Lower leg skin (tissue), 4 donors: ENCODE data around the gene IRX4. TPM values are rescaled to one million over a fixed set of nuclear protein-coding genes. Genes with fewer than 3 reads are reported as not detected.

Source experiments
- DNase-seq, 2 donors: peaks; one replicate each; pipeline ENCODE4 v3.0.0-alpha.2; 2019; ENCODE audit warnings: low spot score in 2 of 2
- H3K4me3 ChIP-seq: fragments of 200-600 bp; sonication (generic); 2 replicates; pipeline ENCODE4 v1.5.1; 2017; ENCODE audit warnings: mild to moderate bottlenecking, low read depth; ENCODE audit not compliant: poor library complexity, severe bottlenecking
- CTCF ChIP-seq, 3 donors: fragments of 450-650 bp; IDR thresholded peaks; one replicate each; pipeline ENCODE4 v1.5.1; 2016; ENCODE audit warnings: antibody characterized with exemption in 3 of 3, mild to moderate bottlenecking in 3 of 3, moderate library complexity in 2 of 3
- POLR2A ChIP-seq, 2 donors: fragments of 450-650 bp; IDR thresholded peaks; one replicate each; pipeline ENCODE4 v1.6.1; 2016 to 2017; ENCODE audit warnings: antibody characterized with exemption in 2 of 2, mild to moderate bottlenecking in 1 of 2, moderate library complexity in 1 of 2
- WGBS, 2 donors: methylation state at CpG; one replicate each; pipeline ENCODE4 v1.1.5; 2018; 5-methylcytosine and 5-hydroxymethylcytosine counted together
- intact Hi-C: fragments of 100-400 bp; cut with DNase I; formaldehyde crosslinking; loops from one replicate; pipeline ENCODE4 v1.15.0; 2023; ENCODE audit warnings: low total_unique reads
- total RNA-seq, 4 donors: library from RNA; depleted of rRNA; stranded (reverse); fragments of >200 nt; gene quantifications; one replicate each; pipeline ENCODE4 v1.1.0, GENCODE V29; 2016

Gene IRX4
- total RNA-seq, 4 donors from 2014 or later = 32.5 to 58.3 (median 48.5) TPM

DNA sequence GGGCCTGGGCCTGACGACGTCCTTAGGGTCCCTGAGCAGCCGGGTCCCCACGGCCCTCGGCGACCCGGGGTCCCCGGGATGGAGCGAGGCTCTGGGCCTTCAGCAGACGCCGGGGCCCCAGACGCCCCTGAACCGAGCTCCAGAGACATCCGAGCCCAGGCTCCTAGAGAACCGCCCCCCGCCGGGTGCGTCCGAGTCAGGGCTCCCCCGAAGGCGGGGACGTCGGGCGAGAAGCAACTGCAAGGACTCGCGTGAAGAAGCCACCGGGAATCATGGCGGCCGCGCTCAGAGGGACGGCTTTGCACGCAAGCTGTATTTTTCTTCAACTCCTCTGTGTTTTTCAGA is 25.5 kb downstream of the IRX4 start:
- H3K4me3 ChIP-seq = no peak overlapping the region
- 55 to 92% methylated on average over 19 to 32 of the region's 32 CpGs for WGBS, 2 donors
- TF ChIP-seq CTCF (IDR thresholded peaks at IDR 0.05) = no peak
- no peak for TF ChIP-seq POLR2A (IDR thresholded peaks at IDR 0.05)
- DNase-seq = no peak
- intact Hi-C loops = no loop called here

- intact Hi-C loops = no loop called here
- TF ChIP-seq POLR2A (IDR thresholded peaks at IDR 0.05) = no peak
- TF ChIP-seq CTCF (IDR thresholded peaks at IDR 0.05) = no peak
- WGBS, 2 donors = 39 to 74% methylated on average over 28 to 35 of the region's 49 CpGs
Measured at GRCh38 chr5:1856596-1857255, 26.0 kb downstream of the IRX4 start.

GRCh38 chr5:1855596-1855995 is 27.1 kb downstream of the IRX4 start:
- 83 to 87% methylated on average over 15 to 17 of the region's 17 CpGs for WGBS, 2 donors
- intact Hi-C loops = no loop called here
- H3K4me3 ChIP-seq = no peak overlapping the region
- no peak for DNase-seq
- TF ChIP-seq POLR2A (IDR thresholded peaks at IDR 0.05) (no peak), CTCF (IDR thresholded peaks at IDR 0.05) (no peak)

More at GRCh38 chr5:1856596-1857255, 26.0 kb downstream of the IRX4 start:
- no peak overlapping the region for H3K4me3 ChIP-seq
- DNase-seq = no peak

DNA sequence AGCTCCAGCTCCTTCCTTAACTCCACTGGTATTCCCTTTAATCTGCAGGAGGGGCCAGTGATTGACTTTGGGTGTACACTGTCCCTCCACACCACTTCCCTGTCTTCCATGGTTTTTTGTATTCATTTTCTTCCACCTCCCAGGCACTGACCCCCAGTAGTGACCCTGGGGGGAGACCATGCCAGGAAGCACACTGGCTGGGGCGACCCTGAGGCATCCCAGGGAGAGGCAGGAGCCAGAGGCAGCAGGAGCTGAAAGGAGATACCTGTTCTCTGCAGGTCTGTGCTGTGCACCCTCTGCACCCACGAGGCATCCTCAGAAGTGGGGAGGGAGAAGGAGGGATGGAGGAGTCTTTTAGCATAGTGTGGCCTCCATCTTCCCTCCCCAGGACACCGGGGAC is 27.6 kb downstream of the IRX4 start:
- DNase-seq = no peak
- TF ChIP-seq CTCF (IDR thresholded peaks at IDR 0.05) = no peak
- no peak for TF ChIP-seq POLR2A (IDR thresholded peaks at IDR 0.05)
- no peak overlapping the region for H3K4me3 ChIP-seq
- intact Hi-C loops = no loop called here
- 46 to 55% methylated on average over 3 of the region's 3 CpGs for WGBS, 2 donors

- 33 to 48% methylated on average over 8 of the region's 8 CpGs for WGBS, 2 donors
- H3K4me3 ChIP-seq = no peak overlapping the region
- DNase-seq = no peak
- TF ChIP-seq POLR2A (IDR thresholded peaks at IDR 0.05) (no peak), CTCF (IDR thresholded peaks at IDR 0.05) (no peak)
- intact Hi-C loops = no loop called here
Measured at GRCh38 chr5:1853531-1853930, 29.2 kb downstream of the IRX4 start.
